ENCODE results near the gene EHMT1. TPM values are rescaled to one million over a fixed set of nuclear protein-coding genes. Genes with fewer than 3 reads are reported as not detected.

Gene EHMT1
- total RNA-seq, 6 experiments from 2014 or later, result 26.8 to 51.9 (median 36.7) TPM

DNA sequence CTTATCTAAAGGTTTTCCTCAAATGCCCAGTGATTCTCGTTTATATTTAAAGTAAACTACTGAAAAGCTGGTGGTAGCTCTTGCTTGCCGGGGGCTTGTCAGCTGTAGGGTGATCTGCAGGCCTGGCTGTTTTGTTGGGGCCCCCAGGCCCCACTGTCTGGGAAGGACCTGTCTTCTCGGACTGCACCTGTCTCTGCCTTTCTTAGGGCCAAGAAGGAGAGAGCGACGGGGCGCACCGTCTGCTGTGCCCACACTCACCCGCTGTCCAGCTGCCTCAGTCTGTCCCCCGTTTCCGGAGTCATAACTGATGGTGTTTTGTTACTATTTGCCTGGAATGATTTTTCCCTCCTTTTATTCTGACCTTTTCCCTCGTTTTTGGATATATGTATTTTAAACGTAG, 164.7 kb downstream of the EHMT1 start:
- Histone ChIP-seq H3K27ac (no peak overlapping the region), H3K4me1 (no peaks in the 10 kb centered on the region), H3K27me3 (no peaks in the 10 kb centered on the region), H3K9me3 (no peaks in the 10 kb centered on the region), H3K36me3 (peaks cover 0 to 44% (median 7%) of the 10 kb centered on the region in 4 donors), H3K4me3 (no peak overlapping the region)
- DNase-seq (no peak), ATAC-seq (no peak)
- WGBS (ENCODE audit: insufficient coverage, low coverage, low lambda C conversion rate, missing lambda C conversion rate), result 90% methylated on average over 8 of the region's 12 CpGs
- intact Hi-C loops (cut with DNase I), result no loop called here
- TF ChIP-seq POLR2A (IDR thresholded peaks at IDR 0.05), result no peak
- TF ChIP-seq, protein P1, sequence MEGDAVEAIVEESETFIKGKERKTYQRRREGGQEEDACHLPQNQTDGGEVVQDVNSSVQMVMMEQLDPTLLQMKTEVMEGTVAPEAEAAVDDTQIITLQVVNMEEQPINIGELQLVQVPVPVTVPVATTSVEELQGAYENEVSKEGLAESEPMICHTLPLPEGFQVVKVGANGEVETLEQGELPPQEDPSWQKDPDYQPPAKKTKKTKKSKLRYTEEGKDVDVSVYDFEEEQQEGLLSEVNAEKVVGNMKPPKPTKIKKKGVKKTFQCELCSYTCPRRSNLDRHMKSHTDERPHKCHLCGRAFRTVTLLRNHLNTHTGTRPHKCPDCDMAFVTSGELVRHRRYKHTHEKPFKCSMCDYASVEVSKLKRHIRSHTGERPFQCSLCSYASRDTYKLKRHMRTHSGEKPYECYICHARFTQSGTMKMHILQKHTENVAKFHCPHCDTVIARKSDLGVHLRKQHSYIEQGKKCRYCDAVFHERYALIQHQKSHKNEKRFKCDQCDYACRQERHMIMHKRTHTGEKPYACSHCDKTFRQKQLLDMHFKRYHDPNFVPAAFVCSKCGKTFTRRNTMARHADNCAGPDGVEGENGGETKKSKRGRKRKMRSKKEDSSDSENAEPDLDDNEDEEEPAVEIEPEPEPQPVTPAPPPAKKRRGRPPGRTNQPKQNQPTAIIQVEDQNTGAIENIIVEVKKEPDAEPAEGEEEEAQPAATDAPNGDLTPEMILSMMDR (IDR thresholded peaks at IDR 0.05), result no peak

DNA sequence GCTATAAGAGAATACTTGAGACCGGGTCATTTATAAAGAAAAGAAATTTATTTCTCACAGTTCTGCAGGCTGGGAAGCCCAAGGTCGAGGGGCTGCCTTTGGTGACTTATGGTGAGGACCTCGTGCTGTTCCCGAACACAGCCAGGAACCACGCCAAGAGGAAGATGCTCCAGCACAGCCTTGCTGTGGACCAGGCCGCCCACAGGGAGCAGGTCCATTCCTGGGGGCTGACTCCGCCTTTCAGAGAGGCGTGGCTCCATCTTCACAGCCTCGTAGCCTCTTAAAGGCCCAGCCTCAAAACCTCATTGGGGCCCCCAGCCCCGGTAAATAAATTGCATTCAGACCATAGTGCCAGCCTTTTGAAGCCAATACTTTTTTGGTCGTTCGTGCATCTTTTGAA, 165.2 kb downstream of the EHMT1 start:
- WGBS (ENCODE audit: insufficient coverage, low coverage, low lambda C conversion rate, missing lambda C conversion rate), result 90% methylated on average over 12 of the region's 12 CpGs
- ATAC-seq (no peak), DNase-seq (no peak)
- Histone ChIP-seq H3K4me3 (no peak overlapping the region), H3K9me3 (no peaks in the 10 kb centered on the region), H3K36me3 (peaks cover 0 to 38% (median 4%) of the 10 kb centered on the region in 4 donors), H3K4me1 (peaks cover 0 to 4% (median under 1%) of the 10 kb centered on the region in 4 donors), H3K27ac (no peak overlapping the region), H3K27me3 (no peaks in the 10 kb centered on the region)
- intact Hi-C loops (cut with DNase I), result no loop called here
- TF ChIP-seq, protein P1 (IDR thresholded peaks at IDR 0.05), result no peak
- no peak for TF ChIP-seq POLR2A (IDR thresholded peaks at IDR 0.05)

DNA sequence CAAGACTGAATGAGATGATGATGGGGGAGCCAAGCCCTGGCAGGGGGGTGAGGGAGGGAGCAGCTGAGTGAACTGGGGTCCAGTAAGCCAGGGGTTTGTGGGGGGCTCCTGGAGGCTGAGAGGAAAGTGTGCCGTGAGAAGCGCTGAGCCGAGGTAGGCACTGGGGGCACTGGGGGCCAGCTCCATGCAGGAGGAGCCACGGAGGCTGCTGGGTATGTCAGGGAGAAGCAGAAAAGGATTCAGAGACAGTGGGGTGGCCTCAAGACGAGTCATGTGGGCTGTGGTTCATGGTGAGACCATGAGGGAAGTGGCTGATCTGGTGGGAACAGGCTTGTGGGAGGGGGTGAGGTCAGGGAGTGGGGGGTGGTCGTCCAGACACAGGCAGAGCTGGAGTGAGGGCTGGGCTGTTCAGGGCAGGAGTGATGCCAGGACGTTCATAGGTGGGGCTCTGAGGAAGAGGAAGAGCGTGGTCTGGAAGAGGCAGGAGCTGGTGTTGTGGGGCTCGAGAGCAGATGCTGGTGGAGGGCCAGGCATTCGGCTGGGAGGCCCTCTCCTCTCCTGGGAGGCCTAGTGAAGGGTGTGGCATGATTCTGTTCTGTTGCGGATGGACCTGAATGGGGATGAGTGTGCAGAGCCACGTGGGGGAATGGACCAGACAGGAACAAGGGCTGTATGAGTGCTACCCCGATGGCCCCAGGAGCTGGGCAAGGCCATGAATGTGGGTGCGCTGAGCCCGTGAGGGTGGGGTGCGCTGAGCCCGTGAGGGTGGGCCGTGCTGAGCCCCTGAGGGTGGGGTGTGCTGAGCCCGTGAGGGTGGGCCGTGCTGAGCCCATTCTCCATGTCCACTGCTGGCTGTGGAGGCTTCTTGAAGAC, 166.1 kb downstream of the EHMT1 start:
- intact Hi-C loops (cut with DNase I), result no loop called here
- Histone ChIP-seq H3K27ac (no peak overlapping the region), H3K27me3 (no peaks in the 10 kb centered on the region), H3K4me3 (no peak overlapping the region), H3K36me3 (peaks cover 0 to 31% (median 4%) of the 10 kb centered on the region in 4 donors), H3K9me3 (no peaks in the 10 kb centered on the region), H3K4me1 (peaks cover 0 to 10% (median 4%) of the 10 kb centered on the region in 4 donors)
- TF ChIP-seq, protein P1 (IDR thresholded peaks at IDR 0.05), result no peak
- TF ChIP-seq POLR2A (IDR thresholded peaks at IDR 0.05), result no peak
- DNase-seq (no peak), ATAC-seq (no peak)
- WGBS (ENCODE audit: insufficient coverage, low coverage, low lambda C conversion rate, missing lambda C conversion rate), result 70% methylated on average over 8 of the region's 20 CpGs

DNA sequence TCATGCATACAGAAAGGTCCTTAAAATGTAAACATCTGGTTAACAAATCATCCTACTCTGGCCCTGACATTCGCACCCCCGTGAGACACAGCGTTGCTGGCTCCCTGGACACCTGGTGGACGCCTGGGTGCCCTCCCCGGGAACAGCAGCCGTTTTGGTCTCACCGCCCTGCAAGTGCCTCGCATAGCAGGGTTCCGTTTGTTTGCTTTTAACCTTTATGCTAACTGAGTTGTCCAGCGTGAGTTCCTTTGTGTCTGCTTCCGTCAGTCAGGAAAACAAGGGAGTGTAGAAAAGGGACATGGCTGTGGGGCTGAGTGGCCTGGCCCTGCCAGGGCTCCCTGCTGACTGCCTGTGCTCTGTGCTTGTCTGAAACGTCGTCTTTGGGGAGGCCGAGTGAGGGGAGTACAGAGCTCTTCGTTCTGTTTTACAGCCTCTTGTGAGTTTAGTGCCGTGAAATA, 166.9 kb downstream of the EHMT1 start:
- no peak overlapping the region for H3K27ac ChIP-seq
- TF ChIP-seq POLR2A (IDR thresholded peaks at IDR 0.05), result no peak
- TF ChIP-seq, protein P1 (IDR thresholded peaks at IDR 0.05), result no peak

More for the DNA sequence above, 166.9 kb downstream of the EHMT1 start:
- no peaks in the 10 kb centered on the region for H3K9me3 ChIP-seq
- no peak overlapping the region for H3K4me3 ChIP-seq
- no peak for ATAC-seq
- no peak for DNase-seq
- peaks cover 0 to 12% (median 4%) of the 10 kb centered on the region in 4 donors for H3K4me1 ChIP-seq
- intact Hi-C loops (cut with DNase I), result no loop called here
- H3K27me3 ChIP-seq, result no peaks in the 10 kb centered on the region
- 80% methylated on average over 7 of the region's 16 CpGs for WGBS (ENCODE audit: insufficient coverage, low coverage, low lambda C conversion rate, missing lambda C conversion rate)
- peaks cover 0 to 33% (median 8%) of the 10 kb centered on the region in 4 donors for H3K36me3 ChIP-seq

Data from right lobe of liver (tissue), 6 donors.